Activated naive CD4-positive, alpha-beta T cell treated with anti-CD3 and anti-CD28 coated beads, Interleukin-2, amount 50 U/mL, for 16 hours (primary cell): Measurements from ENCODE around the gene URGCP.
"Not testable (repeated sequence)": the region's sequence is repeated elsewhere in the genome, so short reads cannot be mapped to it uniquely, and the experiment has no call there.

Experiments used
- DNase-seq: peaks from one replicate; pipeline ENCODE4 v3.0.0-alpha.2; 2020

URGCP gene

GRCh38 chr7:43872406-43873110, 33.8 kb downstream of the URGCP start:
- no peak for DNase-seq

GRCh38 chr7:43871064-43871463, 35.3 kb downstream of the URGCP start:
- no peak for DNase-seq

- no peak for DNase-seq
These were observed 36.1 kb downstream of the URGCP start for GRCh38 chr7:43870316-43870715.

- DNase-seq = no peak
These were observed 36.5 kb downstream of the URGCP start for GRCh38 chr7:43869867-43870240.

GRCh38 chr7:43869006-43869866, 37.2 kb downstream of the URGCP start, which contains the start of gene MRPS24:
Gene MRPS24 (minus strand): TSS chr7:43869517. CDS start chr7:43869495, 22 bp downstream.
- DNase-seq = peak; percentile 94

- no peak for DNase-seq
These were observed 37.8 kb downstream of the URGCP start for GRCh38 chr7:43868681-43869005.

- DNase-seq = no peak
These were observed 38.2 kb downstream of the URGCP start for GRCh38 chr7:43868181-43868580.

GRCh38 chr7:43865277-43865676, 41.1 kb downstream of the URGCP start:
- DNase-seq = no peak

- no peak for DNase-seq
These were observed 42.3 kb downstream of the URGCP start for GRCh38 chr7:43864126-43864525.

GRCh38 chr7:43856996-43857395, 49.4 kb downstream of the URGCP start:
- no peak for DNase-seq

- DNase-seq = no peak
These were observed 50.1 kb downstream of the URGCP start for GRCh38 chr7:43856316-43856715.

GRCh38 chr7:43855176-43855575, 51.2 kb downstream of the URGCP start:
- no peak for DNase-seq

GRCh38 chr7:43851805-43852204, 54.6 kb downstream of the URGCP start:
- DNase-seq = no peak

- no peak for DNase-seq
These were observed 55.9 kb downstream of the URGCP start for GRCh38 chr7:43850348-43851116.

- DNase-seq = no peak
These were observed 57.3 kb downstream of the URGCP start for GRCh38 chr7:43849047-43849446.

GRCh38 chr7:43847496-43847895, 58.9 kb downstream of the URGCP start:
- DNase-seq = no peak

GRCh38 chr7:43844662-43845061, 61.7 kb downstream of the URGCP start:
- DNase-seq = no peak

- DNase-seq = no peak
These were observed 62.1 kb downstream of the URGCP start for GRCh38 chr7:43844257-43844656.

- no peak for DNase-seq
These were observed 63.1 kb downstream of the URGCP start for GRCh38 chr7:43843296-43843695.

- no peak for DNase-seq
These were observed 68.2 kb downstream of the URGCP start for GRCh38 chr7:43838201-43838658.

- DNase-seq = peak; percentile 28
These were observed 71.7 kb downstream of the URGCP start for GRCh38 chr7:43834463-43835251.

- DNase-seq = not testable (repeated sequence)
These were observed 75.5 kb downstream of the URGCP start for GRCh38 chr7:43830917-43831316.
